Stimulated activated CD8-positive, alpha-beta memory T cell treated with anti-CD3 and anti-CD28 coated beads, Interleukin-15, amount 100 ng/mL, for 4 hours (primary cell): Measurements from ENCODE around the gene KRTAP5-6.
"Not testable (repeated sequence)": the region's sequence is repeated elsewhere in the genome, so short reads cannot be mapped to it uniquely, and the experiment has no call there.

Experiments used
- DNase-seq, 2 donors: peaks; one replicate each; pipeline ENCODE4 v3.0.0-alpha.2; 2020; ENCODE audit warnings: low read depth in 2 of 2

The KRTAP5-6 gene

GRCh38 chr11:1661454-1662269, 35.3 kb upstream of the KRTAP5-6 start:
- DNase-seq: not testable (repeated sequence)

GRCh38 chr11:1662699-1663283, 34.2 kb upstream of the KRTAP5-6 start:
- DNase-seq: not testable (repeated sequence)

GRCh38 chr11:1665313-1665712, 31.7 kb upstream of the KRTAP5-6 start:
- DNase-seq: no peak

DNA sequence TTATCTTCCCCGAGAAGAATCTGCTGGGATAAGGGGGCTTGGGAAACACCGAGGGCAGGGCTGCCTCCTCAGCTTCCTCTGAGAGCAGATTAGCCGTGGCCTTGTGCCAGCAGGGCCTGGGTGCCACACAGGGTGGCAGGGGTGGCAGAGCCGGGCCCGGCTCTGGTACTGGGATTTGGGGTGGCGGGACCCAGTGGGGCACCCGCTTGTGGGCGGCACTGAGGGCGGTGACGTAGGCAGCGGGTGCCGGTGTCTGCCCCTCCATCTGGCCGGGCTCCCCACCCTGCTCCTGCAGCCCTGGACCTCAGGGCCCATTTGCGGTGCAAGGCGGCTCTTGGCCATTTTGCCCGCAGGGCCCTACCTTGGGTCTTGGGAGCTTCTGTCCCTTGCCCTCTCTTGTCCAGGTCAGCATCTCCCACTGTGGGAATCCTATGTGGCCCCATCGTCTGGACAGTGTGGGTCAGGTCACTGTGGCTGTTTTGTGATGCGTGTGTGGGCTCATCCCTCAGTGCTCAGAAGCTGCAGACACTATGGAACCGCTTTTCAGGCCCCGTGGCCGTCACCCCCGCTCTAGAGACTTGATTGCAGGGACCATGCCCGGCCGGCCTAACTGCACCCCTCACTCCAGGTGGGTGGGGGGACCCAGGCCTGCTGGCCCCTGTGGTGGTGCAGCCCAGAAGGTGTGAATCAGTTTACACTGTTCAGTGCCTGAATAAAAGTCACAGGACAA, 29.7 kb upstream of the KRTAP5-6 start:
- DNase-seq: no peak

- no peak for DNase-seq
Observed at GRCh38 chr11:1667906-1668305, 29.1 kb upstream of the KRTAP5-6 start.

DNA sequence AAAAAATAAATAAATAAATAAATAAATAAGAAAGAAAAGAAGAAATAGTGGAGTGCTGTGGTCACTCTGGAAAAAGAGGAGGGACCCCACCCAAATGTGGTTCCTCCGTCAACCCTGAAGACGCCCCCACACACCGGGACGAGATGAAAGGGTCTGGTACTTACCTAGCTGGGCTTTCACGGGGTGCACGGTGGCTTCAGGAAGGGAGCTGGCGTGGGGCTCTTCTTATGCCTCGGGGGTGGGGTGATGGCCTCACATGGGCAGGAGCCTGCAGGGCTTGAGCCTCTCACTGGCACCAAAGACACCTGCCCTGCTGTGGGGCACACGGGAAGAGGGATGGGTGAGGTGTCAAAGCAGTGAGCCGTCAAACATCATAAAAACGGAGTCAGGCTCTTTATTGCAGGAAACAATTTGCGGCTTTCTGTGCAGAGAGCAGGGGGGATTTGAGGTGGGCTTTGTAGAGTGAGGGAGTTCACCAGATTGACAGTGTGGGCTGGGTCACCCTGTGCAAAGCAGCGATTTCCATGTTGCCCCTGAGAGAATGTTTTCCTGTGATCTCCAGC, 28.0 kb upstream of the KRTAP5-6 start:
- no peak for DNase-seq

DNA sequence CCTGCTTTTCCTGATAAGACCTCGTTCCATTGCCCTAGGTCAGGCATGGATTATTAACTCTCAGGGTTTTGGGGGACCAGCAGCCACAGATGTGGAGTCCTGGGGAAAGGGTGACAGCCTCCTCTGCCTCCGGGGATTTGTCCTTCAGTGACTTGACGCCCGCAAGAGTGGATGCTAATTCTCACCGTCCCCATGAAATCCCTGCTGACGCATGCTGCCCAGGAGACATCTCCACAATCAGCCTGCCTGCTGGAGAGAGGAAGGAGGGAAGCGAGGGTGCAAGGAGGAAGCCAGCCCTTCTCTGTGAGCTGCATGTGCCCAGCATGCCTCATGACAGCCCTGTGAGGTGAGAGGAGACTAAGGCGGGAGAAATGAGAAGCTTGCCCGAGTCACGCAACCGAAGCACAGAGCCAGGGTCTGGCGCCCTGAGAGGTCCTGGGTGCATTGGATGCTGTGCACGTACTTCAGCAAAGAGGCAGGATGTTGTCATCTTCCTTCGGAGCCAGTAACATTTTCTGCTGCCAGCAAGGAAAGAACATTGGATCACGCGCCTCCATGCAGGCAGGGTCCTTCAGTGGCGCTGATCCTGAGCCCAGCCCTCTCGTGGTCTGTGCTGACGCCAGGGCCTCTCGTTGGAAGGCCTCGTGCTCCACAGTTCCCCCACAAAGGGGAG, 27.3 kb upstream of the KRTAP5-6 start:
- DNase-seq: no peak

GRCh38 chr11:1670457-1670856, 26.5 kb upstream of the KRTAP5-6 start:
- not testable (repeated sequence) for DNase-seq

GRCh38 chr11:1670905-1671371, 26.1 kb upstream of the KRTAP5-6 start:
- DNase-seq: no peak

GRCh38 chr11:1671658-1672057, 25.3 kb upstream of the KRTAP5-6 start:
- DNase-seq: no peak

DNA sequence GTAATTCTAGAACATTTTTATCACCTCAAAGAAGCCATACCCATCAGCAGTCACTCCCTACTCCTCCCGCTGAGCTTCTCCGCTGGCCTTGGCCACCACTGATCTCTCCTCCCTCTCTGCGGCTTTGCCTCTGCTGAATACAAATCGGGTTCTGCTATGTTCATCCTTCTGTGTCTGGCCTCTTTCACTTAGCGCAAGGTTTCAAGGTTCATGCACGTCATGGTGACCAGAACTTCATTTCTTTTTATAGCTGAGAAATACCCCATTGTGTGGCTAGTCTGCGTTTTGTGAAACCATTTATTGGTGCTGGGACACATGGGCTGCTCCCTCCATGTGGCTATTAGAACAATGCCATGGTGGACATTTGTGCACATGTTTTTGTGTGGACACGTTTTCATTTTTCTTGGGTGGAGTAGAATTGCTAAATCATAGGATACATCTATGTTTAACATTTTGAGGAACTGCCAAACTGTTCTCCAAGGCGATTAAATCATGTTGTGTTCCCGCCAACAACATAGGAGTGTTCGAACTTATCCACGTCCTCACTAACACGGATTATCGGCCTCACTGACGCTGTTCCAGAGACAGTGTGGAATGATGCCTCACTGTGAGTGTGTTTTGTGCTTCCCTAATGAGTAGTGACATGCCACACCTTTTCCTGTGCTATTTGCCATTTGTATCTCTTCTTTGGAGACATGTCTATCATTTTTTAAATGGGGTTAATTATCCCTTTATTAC, 24.2 kb upstream of the KRTAP5-6 start:
- DNase-seq: no peak

GRCh38 chr11:1673446-1674172, 23.4 kb upstream of the KRTAP5-6 start:
- DNase-seq: no peak

DNA sequence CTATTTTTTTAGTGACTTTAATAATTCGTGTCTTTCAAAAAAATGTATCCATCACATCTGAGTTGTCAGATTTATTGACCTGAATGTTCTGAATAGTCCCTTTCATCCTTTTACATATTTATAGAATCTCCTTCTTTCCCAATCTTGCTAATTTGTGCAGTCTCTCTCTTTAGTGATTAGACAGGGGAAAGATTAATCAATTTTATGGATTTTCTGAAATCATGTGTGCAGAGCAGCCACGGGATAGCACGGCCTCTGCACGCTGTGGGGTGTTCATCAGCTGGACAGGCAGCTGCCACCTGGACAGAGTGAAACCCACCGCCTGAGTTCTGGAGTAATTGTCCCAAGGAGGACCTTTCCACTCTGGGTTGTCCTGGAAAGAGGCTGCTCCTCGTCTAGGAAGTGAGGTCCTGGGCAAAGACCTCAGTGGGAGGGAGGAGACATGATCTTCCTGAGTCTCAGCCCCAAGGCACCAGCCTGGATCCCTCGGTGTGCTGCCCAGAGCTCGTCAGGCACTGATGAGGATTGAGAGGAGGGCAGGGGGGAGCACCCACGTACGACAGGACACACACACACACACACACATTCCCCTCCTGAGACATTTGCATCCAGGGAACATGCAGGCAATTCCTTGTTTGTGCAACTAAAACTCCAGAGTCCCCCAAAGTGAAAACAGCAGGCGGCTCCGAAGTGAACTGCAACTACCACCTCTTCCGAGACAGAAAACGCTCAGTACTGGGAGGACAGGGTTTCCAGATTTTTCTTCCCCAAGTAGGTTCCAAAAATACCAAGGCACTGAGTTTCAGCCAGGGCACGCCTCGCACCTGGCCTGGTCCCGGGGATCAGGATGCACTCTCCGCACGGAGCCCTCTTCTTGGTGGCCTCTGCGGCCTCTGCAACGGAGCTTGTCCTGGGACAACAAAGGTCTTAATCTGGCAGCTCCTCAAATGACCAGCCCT, 22.5 kb upstream of the KRTAP5-6 start:
- no peak for DNase-seq

DNA sequence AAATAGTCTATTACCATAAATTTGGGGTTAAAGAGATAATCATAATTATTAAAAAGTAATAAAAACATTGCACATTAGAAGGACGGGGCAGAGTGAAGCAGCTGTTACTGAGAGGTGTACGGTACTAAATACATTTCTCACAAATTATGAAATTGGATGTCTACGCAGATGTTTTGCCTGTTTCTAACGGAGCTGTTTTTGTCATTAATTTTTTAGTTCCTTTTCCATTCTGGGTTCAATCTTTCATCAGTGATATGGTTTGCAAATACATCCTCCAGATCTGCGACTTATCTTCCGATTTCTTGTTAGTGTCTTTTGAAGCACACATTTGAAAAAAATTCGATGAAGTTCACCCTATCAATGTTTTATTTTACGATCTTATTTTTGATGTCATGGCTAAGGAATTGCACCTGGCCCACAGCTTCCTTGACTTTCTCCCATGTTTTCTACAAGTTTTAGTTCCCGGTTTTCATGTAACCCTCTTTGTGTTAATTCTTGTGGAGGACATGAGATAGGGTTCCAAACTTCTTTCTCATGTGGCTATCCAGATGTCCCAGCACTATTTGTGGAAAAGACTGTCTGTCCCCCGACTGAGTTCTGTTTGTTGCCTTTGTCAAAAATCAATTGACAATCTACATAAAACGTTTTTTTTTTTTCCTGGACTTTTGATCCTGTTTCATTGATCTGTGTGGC, 21.3 kb upstream of the KRTAP5-6 start:
- no peak for DNase-seq

DNA sequence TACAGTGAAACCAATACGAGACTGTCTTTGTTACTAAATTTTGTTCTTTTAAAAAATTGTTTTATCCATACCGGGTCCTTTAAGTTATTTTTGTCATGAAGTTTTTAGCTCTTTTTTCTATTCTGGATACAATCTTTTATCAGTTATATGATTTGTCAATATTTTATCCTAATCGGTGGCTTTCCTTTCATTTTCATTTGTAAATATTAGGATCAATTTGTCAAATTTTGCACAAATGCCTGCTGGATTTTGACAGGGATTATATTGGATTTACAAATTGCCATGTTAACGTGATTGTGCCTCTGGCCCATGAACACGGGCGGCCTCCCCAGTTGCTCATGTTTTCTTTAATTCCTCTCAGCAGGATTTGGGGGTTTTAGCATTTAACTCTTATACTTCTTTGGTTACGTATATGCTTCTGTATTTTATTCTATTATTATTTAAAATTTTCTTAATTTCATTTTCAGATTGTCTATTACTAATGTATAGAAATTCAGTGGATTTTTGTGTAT, 20.7 kb upstream of the KRTAP5-6 start:
- DNase-seq: no peak

- DNase-seq: no peak
Observed at GRCh38 chr11:1679881-1680280, 17.1 kb upstream of the KRTAP5-6 start.

GRCh38 chr11:1682225-1682905, 14.6 kb upstream of the KRTAP5-6 start:
- DNase-seq: no peak

DNA sequence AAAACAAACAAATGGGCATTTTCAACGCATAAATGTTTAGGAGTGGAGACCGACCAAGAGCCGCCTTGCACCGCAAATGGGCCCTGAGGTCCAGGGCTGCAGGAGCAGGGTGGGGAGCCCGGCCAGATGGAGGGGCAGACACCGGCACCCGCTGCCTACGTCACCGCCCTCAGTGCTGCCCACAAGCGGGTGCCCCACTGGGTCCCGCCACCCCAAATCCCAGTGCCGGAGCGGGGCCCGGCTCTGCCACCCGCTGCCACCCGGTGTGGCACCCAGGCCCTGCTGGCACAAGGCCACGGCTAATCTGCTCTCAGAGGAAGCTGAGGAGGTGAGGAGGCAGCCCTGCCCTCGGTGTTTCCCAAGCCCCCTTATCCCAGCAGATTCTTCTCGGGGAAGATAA, 13.8 kb upstream of the KRTAP5-6 start:
- not testable (repeated sequence) for DNase-seq
